ENCODE measurements around the gene SAA4.

DNA sequence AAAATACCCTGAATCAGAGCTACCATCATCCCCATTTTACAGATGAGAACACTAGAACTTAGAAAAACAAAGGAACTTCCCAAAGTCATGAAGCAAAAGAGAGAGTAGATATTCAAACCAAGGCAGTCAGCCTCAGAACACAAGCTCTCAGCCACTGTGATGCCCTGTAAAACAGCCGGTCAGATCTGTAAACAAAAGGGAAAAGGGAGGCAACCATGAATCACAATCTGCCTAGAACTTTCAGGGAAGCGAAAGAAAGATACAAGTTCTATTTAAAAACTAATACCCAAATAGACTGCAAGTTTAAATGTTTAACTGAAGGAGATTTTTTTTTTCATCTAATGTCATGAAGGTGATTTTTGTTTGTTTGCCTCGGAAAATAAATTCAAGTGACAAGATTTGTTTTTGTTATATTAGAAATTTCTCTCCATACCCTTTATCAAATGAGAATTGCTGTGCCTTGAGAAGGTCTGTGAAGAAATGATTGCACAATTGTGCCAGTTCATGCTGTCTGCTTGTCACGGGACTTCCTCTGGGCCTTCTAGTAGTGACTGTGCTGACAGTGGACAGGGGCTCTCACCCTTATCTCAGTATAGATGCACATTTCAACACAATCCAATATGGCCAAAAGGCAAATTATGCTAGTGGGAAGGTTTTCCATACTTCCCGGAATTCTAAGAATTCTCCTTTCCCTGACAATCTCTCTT is 41.1 kb upstream of the SAA4 start:
- TF ChIP-seq, protein P1, sequence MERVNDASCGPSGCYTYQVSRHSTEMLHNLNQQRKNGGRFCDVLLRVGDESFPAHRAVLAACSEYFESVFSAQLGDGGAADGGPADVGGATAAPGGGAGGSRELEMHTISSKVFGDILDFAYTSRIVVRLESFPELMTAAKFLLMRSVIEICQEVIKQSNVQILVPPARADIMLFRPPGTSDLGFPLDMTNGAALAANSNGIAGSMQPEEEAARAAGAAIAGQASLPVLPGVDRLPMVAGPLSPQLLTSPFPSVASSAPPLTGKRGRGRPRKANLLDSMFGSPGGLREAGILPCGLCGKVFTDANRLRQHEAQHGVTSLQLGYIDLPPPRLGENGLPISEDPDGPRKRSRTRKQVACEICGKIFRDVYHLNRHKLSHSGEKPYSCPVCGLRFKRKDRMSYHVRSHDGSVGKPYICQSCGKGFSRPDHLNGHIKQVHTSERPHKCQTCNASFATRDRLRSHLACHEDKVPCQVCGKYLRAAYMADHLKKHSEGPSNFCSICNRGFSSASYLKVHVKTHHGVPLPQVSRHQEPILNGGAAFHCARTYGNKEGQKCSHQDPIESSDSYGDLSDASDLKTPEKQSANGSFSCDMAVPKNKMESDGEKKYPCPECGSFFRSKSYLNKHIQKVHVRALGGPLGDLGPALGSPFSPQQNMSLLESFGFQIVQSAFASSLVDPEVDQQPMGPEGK (CRISPR knock-in tag; IDR thresholded peaks at IDR 0.05; ENCODE audit: borderline replicate concordance), result no peak
- TF ChIP-seq TOX (CRISPR knock-in tag; IDR thresholded peaks at IDR 0.05; ENCODE audit: borderline replicate concordance) (no peak), ZC3H10 (CRISPR knock-in tag; IDR thresholded peaks at IDR 0.05) (no peak), ESRRG (CRISPR knock-in tag; IDR thresholded peaks at IDR 0.05) (no peak), GLIS3 (CRISPR knock-in tag; IDR thresholded peaks at IDR 0.05) (no peak), CSDC2 (CRISPR knock-in tag; IDR thresholded peaks at IDR 0.05) (no peak)
- TF ChIP-seq, protein P2, sequence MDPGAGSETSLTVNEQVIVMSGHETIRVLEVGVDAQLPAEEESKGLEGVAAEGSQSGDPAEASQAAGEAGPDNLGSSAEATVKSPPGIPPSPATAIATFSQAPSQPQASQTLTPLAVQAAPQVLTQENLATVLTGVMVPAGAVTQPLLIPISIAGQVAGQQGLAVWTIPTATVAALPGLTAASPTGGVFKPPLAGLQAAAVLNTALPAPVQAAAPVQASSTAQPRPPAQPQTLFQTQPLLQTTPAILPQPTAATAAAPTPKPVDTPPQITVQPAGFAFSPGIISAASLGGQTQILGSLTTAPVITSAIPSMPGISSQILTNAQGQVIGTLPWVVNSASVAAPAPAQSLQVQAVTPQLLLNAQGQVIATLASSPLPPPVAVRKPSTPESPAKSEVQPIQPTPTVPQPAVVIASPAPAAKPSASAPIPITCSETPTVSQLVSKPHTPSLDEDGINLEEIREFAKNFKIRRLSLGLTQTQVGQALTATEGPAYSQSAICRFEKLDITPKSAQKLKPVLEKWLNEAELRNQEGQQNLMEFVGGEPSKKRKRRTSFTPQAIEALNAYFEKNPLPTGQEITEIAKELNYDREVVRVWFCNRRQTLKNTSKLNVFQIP (CRISPR knock-in tag; IDR thresholded peaks at IDR 0.05; ENCODE audit: borderline replicate concordance, low read depth), result no peak
- TF ChIP-seq, protein P3, sequence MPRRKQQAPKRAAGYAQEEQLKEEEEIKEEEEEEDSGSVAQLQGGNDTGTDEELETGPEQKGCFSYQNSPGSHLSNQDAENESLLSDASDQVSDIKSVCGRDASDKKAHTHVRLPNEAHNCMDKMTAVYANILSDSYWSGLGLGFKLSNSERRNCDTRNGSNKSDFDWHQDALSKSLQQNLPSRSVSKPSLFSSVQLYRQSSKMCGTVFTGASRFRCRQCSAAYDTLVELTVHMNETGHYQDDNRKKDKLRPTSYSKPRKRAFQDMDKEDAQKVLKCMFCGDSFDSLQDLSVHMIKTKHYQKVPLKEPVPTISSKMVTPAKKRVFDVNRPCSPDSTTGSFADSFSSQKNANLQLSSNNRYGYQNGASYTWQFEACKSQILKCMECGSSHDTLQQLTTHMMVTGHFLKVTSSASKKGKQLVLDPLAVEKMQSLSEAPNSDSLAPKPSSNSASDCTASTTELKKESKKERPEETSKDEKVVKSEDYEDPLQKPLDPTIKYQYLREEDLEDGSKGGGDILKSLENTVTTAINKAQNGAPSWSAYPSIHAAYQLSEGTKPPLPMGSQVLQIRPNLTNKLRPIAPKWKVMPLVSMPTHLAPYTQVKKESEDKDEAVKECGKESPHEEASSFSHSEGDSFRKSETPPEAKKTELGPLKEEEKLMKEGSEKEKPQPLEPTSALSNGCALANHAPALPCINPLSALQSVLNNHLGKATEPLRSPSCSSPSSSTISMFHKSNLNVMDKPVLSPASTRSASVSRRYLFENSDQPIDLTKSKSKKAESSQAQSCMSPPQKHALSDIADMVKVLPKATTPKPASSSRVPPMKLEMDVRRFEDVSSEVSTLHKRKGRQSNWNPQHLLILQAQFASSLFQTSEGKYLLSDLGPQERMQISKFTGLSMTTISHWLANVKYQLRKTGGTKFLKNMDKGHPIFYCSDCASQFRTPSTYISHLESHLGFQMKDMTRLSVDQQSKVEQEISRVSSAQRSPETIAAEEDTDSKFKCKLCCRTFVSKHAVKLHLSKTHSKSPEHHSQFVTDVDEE (CRISPR knock-in tag; IDR thresholded peaks at IDR 0.05), result no peak
